Tibial artery (tissue), 4 donors: Measurements from ENCODE around the gene INSL3.

Experiments used
- DNase-seq, 2 donors: peaks; one replicate each; pipeline ENCODE4 v3.0.0-alpha.2; 2019
- H3K27ac ChIP-seq, 2 donors: fragments of 200-600 bp; sonication (generic) in 1 of 2; 1 replicate in 1 of 2; 2 replicates in 1 of 2; pipeline ENCODE4 v1.5.1; 2018 to 2019; ENCODE audit warnings: mild to moderate bottlenecking in 1 of 2
- H3K27me3 ChIP-seq, 2 donors: fragments of 200-600 bp; sonication (generic) in 1 of 2; one replicate each; pipeline versions ENCODE4 v1.5.1 to v1.6.0; 2016 to 2019
- H3K36me3 ChIP-seq, 3 donors: fragments of 200-600 bp; sonication (generic) in 2 of 3; one replicate each; pipeline ENCODE4 v1.5.1; 2016 to 2019; ENCODE audit warnings: mild to moderate bottlenecking in 2 of 3
- H3K4me1 ChIP-seq, 4 donors: fragments of 200-600 bp; sonication (generic) in 2 of 4; 1 replicate in 3 of 4; 2 replicates in 1 of 4; pipeline ENCODE4 v1.5.1; 2016 to 2019
- H3K4me3 ChIP-seq, 2 donors: fragments of 200-600 bp; sonication (generic) in 1 of 2; 1 replicate in 1 of 2; 2 replicates in 1 of 2; pipeline ENCODE4 v1.5.1; 2018 to 2019; ENCODE audit warnings: mild to moderate bottlenecking in 2 of 2
- H3K9me3 ChIP-seq, 3 donors: fragments of 200-600 bp; sonication (generic) in 1 of 3; one replicate each; pipeline ENCODE4 v1.5.1; 2016 to 2019
- intact Hi-C: fragments of 100-400 bp; cut with DNase I; formaldehyde crosslinking; loops from one replicate; pipeline ENCODE4 v1.15.0; 2023; ENCODE audit warnings: low total_unique reads
- TF ChIP-seq, protein P1 (sequence below), 2 experiments: fragments of 200-600 bp in 1 of 2; fragments of 450-650 bp in 1 of 2; IDR thresholded peaks; one replicate each; pipeline ENCODE4 v1.5.1; 2017 to 2019; ENCODE audit warnings: antibody characterized with exemption in 2 of 2, mild to moderate bottlenecking in 1 of 2, moderate library complexity in 1 of 2

Gene INSL3

DNA sequence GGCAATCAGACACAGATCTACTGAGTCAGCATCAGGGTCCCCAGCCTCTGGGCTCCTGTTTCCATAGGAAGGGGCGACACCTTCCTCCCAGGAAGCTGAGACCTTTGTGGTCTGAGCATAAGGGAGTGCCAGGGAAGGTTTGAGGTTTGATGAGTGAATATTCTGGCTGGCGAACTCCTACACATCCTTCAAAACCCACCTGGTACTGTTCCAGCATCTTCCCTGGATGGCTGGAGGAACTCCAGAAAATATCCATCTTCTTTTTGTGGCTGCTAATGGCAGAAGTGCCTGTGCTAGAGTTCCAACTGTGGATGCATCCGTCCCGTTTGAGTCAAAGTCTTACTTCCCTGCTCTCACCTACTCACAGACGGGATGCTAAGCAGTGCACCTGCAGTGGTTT lies 9.2 kb downstream of the INSL3 start:
- Histone ChIP-seq H3K27ac (no peak overlapping the region), H3K27me3 (peaks cover 0 to 58% of the 10 kb centered on the region in 2 donors), H3K9me3 (peaks cover 0 to 3% (median 0%) of the 10 kb centered on the region in 3 donors), H3K4me1 (no peaks in the 10 kb centered on the region), H3K36me3 (no peaks in the 10 kb centered on the region), H3K4me3 (no peak overlapping the region)
- no peak for DNase-seq
- TF ChIP-seq, protein P1, sequence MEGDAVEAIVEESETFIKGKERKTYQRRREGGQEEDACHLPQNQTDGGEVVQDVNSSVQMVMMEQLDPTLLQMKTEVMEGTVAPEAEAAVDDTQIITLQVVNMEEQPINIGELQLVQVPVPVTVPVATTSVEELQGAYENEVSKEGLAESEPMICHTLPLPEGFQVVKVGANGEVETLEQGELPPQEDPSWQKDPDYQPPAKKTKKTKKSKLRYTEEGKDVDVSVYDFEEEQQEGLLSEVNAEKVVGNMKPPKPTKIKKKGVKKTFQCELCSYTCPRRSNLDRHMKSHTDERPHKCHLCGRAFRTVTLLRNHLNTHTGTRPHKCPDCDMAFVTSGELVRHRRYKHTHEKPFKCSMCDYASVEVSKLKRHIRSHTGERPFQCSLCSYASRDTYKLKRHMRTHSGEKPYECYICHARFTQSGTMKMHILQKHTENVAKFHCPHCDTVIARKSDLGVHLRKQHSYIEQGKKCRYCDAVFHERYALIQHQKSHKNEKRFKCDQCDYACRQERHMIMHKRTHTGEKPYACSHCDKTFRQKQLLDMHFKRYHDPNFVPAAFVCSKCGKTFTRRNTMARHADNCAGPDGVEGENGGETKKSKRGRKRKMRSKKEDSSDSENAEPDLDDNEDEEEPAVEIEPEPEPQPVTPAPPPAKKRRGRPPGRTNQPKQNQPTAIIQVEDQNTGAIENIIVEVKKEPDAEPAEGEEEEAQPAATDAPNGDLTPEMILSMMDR (IDR thresholded peaks at IDR 0.05), result no peak
- intact Hi-C loops, result no loop called here

DNA sequence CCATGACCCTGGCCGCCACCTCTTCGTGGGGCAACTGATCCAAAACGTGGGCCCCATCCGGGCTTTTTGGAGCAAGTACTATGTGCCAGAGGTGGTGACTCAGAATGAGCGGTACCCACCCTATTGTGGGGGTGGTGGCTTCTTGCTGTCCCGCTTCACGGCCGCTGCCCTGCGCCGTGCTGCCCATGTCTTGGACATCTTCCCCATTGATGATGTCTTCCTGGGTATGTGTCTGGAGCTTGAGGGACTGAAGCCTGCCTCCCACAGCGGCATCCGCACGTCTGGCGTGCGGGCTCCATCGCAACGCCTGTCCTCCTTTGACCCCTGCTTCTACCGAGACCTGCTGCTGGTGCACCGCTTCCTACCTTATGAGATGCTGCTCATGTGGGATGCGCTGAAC lies 9.6 kb downstream of the INSL3 start:
- DNase-seq, result no peak
- no peaks in the 10 kb centered on the region for H3K36me3 ChIP-seq
- peaks cover 0 to 3% (median 0%) of the 10 kb centered on the region in 3 donors for H3K9me3 ChIP-seq
- peaks cover 0 to 58% of the 10 kb centered on the region in 2 donors for H3K27me3 ChIP-seq
- H3K27ac ChIP-seq, result no peak overlapping the region
- intact Hi-C loops, result no loop called here
- TF ChIP-seq, protein P1 (IDR thresholded peaks at IDR 0.05), result no peak
- H3K4me1 ChIP-seq, result no peaks in the 10 kb centered on the region
- H3K4me3 ChIP-seq, result no peak overlapping the region

DNA sequence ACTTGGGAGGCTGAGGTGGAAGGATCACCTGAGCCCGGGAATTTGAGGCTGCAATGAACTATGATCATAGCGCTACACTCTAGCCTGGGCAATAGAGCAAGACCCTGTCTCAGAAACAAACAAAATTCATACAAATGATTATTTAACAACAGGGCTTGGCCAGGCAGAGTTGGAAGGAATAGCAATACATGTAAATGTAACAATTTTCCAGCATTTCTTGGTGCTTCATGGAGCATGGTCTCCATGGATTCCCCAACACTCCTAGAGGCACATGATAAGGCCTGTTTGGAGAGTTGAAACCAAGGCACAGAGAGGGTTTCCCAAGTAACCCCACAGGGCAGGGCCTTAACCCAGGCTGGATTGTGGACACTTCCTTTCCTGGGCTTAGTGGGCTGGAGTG lies 10.2 kb downstream of the INSL3 start:
- no peaks in the 10 kb centered on the region for H3K36me3 ChIP-seq
- no peak overlapping the region for H3K27ac ChIP-seq
- no peak for DNase-seq
- no peaks in the 10 kb centered on the region for H3K4me1 ChIP-seq
- TF ChIP-seq, protein P1 (IDR thresholded peaks at IDR 0.05), result no peak
- H3K27me3 ChIP-seq, result peaks cover 0 to 54% of the 10 kb centered on the region in 2 donors
- no peak overlapping the region for H3K4me3 ChIP-seq
- intact Hi-C loops, result no loop called here
- peaks cover 0 to 3% (median 0%) of the 10 kb centered on the region in 3 donors for H3K9me3 ChIP-seq

DNA sequence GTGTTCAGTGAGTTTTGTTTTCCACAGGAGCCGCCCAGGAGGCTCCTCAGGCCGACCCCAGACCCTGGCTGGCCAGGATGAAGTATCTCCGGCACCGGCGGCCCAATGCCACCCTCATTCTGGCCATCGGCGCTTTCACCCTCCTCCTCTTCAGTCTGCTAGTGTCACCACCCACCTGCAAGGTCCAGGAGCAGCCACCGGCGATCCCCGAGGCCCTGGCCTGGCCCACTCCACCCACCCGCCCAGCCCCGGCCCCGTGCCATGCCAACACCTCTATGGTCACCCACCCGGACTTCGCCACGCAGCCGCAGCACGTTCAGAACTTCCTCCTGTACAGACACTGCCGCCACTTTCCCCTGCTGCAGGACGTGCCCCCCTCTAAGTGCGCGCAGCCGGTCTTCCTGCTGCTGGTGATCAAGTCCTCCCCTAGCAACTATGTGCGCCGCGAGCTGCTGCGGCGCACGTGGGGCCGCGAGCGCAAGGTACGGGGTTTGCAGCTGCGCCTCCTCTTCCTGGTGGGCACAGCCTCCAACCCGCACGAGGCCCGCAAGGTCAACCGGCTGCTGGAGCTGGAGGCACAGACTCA lies 13.5 kb downstream of the INSL3 start:
- Histone ChIP-seq H3K27me3 (peaks cover 0 to 42% of the 10 kb centered on the region in 2 donors), H3K27ac (no peak overlapping the region), H3K4me3 (no peak overlapping the region), H3K9me3 (peaks cover 0 to 3% (median 0%) of the 10 kb centered on the region in 3 donors), H3K4me1 (no peaks in the 10 kb centered on the region), H3K36me3 (no peaks in the 10 kb centered on the region)
- DNase-seq, result no peak
- intact Hi-C loops, result no loop called here
- TF ChIP-seq, protein P1 (IDR thresholded peaks at IDR 0.05), result no peak

DNA sequence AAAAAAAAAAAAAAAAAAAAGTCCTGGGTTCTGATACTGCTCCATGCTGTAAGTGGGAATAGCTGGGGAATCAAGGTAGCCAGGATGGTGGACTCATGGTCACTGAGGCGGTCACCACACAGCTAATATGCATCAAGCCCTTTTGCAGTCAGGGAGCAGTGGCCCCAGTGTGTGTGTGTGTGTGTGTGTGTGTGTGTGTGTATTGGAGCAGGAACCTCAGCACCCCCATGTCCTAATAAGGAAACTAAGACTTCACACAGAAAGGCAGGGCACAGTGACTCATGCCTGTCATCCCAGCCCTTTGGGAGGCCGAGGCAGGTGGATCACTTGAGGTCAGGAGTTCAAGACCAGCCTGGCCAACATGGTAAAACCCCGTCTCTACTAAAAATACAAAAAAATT lies 14.4 kb downstream of the INSL3 start:
- Histone ChIP-seq H3K9me3 (peaks cover 0 to 3% (median 0%) of the 10 kb centered on the region in 3 donors), H3K27me3 (peaks cover 0 to 42% of the 10 kb centered on the region in 2 donors), H3K36me3 (no peaks in the 10 kb centered on the region), H3K4me1 (no peaks in the 10 kb centered on the region), H3K4me3 (no peak overlapping the region), H3K27ac (no peak overlapping the region)
- TF ChIP-seq, protein P1 (IDR thresholded peaks at IDR 0.05), result no peak
- intact Hi-C loops, result no loop called here
- DNase-seq, result no peak

DNA sequence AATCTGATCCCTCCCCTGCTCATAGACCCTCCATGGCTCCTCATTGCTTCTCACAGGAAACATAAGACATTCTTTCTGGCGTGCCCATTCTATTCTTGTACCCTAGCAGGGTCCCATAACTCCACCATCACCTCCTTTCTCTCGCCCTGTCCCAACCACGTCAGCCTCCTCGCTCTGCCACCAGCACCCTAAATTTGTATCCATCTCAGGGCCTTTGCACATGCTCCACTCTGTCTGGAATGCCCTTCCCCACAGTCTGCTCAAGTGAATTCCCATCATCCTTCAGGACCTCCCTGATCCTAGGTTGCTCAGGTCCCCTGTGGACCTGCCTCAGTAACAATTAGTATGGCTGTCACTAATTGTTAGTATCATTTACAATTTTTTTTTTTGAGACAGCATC lies 15.9 kb downstream of the INSL3 start:
- Histone ChIP-seq H3K4me1 (no peaks in the 10 kb centered on the region), H3K27ac (no peak overlapping the region), H3K27me3 (peaks cover 0 to 44% of the 10 kb centered on the region in 2 donors), H3K4me3 (no peak overlapping the region), H3K9me3 (no peaks in the 10 kb centered on the region), H3K36me3 (no peaks in the 10 kb centered on the region)
- DNase-seq, result no peak
- intact Hi-C loops, result no loop called here
- TF ChIP-seq, protein P1 (IDR thresholded peaks at IDR 0.05), result no peak
